ENCODE data around the gene SLC25A44. TPM values are rescaled to one million over a fixed set of nuclear protein-coding genes. Genes with fewer than 3 reads are reported as not detected.

Gene SLC25A44
- polyA plus RNA-seq, 10 donors: 10.2 to 14.4 (median 11.3) TPM

- peak in 1 of 3 donors; percentile 72 for DNase-seq
Measured at GRCh38 chr1:156233426-156234127, 39.7 kb downstream of the SLC25A44 start.

- DNase-seq: no peak
Measured at GRCh38 chr1:156236164-156236563, 42.3 kb downstream of the SLC25A44 start.

GRCh38 chr1:156238248-156238647 is 44.3 kb downstream of the SLC25A44 start:
- no peak for DNase-seq

GRCh38 chr1:156241311-156241811 is 47.5 kb downstream of the SLC25A44 start:
- DNase-seq: no peak

- DNase-seq: no peak
Measured at GRCh38 chr1:156241926-156242325, 48.0 kb downstream of the SLC25A44 start, which contains the start of gene BGLAP. BGLAP (plus strand) TSS chr1:156242184; CDS start chr1:156242232, 48 bp downstream.

- no peak for DNase-seq
Measured at GRCh38 chr1:156242738-156243137, 48.8 kb downstream of the SLC25A44 start.

GRCh38 chr1:156244126-156244525 is 50.2 kb downstream of the SLC25A44 start:
- DNase-seq: peak in 1 of 3 donors; percentile 7

- DNase-seq: no peak
Measured at GRCh38 chr1:156244712-156245111, 50.8 kb downstream of the SLC25A44 start.

- DNase-seq: peak in 1 of 3 donors; percentile 69
Measured at GRCh38 chr1:156245451-156246232, 51.7 kb downstream of the SLC25A44 start.

- peak in 1 of 3 donors; percentile 28 for DNase-seq
Measured at GRCh38 chr1:156246241-156246780, 52.4 kb downstream of the SLC25A44 start.

GRCh38 chr1:156246781-156247459 is 53.0 kb downstream of the SLC25A44 start:
- peak in 1 of 3 donors; percentile 49 for DNase-seq

GRCh38 chr1:156247460-156248322 is 53.8 kb downstream of the SLC25A44 start, which contains the start of gene PAQR6:
PAQR6 (minus strand) TSS chr1:156248056; CDS start chr1:156246731, 1,325 bp downstream.
- peak in 1 of 3 donors; percentile 33 for DNase-seq

- DNase-seq: no peak
Measured at GRCh38 chr1:156248323-156248683, 54.4 kb downstream of the SLC25A44 start.

- no peak for DNase-seq
Measured at GRCh38 chr1:156249593-156249992, 55.7 kb downstream of the SLC25A44 start.

GRCh38 chr1:156251527-156251926 is 57.6 kb downstream of the SLC25A44 start:
- peak in 1 of 3 donors; percentile 23 for DNase-seq

GRCh38 chr1:156253634-156254033 is 59.7 kb downstream of the SLC25A44 start:
- DNase-seq: no peak

- no peak for DNase-seq
Measured at GRCh38 chr1:156257711-156258110, 63.8 kb downstream of the SLC25A44 start.

- no peak for DNase-seq
Measured at GRCh38 chr1:156258859-156259258, 65.0 kb downstream of the SLC25A44 start.

GRCh38 chr1:156259805-156260204 is 65.9 kb downstream of the SLC25A44 start:
- DNase-seq: no peak

- no peak for DNase-seq
Measured at GRCh38 chr1:156260896-156261295, 67.0 kb downstream of the SLC25A44 start.

Measured in muscle of back (tissue), 11 donors.